Stimulated activated CD8-positive, alpha-beta memory T cell treated with anti-CD3 and anti-CD28 coated beads, Interleukin-4, amount 100 ng/mL, for 48 hours (primary cell): ENCODE measurements around the gene ZAR1.
"Not testable (repeated sequence)": the region's sequence is repeated elsewhere in the genome, so short reads cannot be mapped to it uniquely, and the experiment has no call there.

Experiments used
- DNase-seq: peaks from one replicate; pipeline ENCODE4 v3.0.0-alpha.2; 2020

ZAR1 gene

GRCh38 chr4:48490012-48490679 is at the start of gene ZAR1:
TSS of gene ZAR1 (plus strand) at chr4:48490252. CDS start at chr4:48490292, 40 bp downstream.
- DNase-seq: no peak

GRCh38 chr4:48440914-48441313 is 49.1 kb upstream of the ZAR1 start:
- DNase-seq: not testable (repeated sequence)

- DNase-seq: no peak
Measured at GRCh38 chr4:48445704-48446103, 44.3 kb upstream of the ZAR1 start.

GRCh38 chr4:48446642-48447041 is 43.4 kb upstream of the ZAR1 start:
- no peak for DNase-seq

GRCh38 chr4:48449151-48449550 is 40.9 kb upstream of the ZAR1 start:
- no peak for DNase-seq

- DNase-seq: no peak
Measured at GRCh38 chr4:48450740-48451139, 39.3 kb upstream of the ZAR1 start.

- not testable (repeated sequence) for DNase-seq
Measured at GRCh38 chr4:48451656-48452055, 38.4 kb upstream of the ZAR1 start.

GRCh38 chr4:48454591-48454990 is 35.5 kb upstream of the ZAR1 start:
- DNase-seq: no peak

- DNase-seq: no peak
Measured at GRCh38 chr4:48461000-48461399, 29.1 kb upstream of the ZAR1 start.

- no peak for DNase-seq
Measured at GRCh38 chr4:48462363-48462762, 27.7 kb upstream of the ZAR1 start.

GRCh38 chr4:48467442-48467841 is 22.6 kb upstream of the ZAR1 start:
- no peak for DNase-seq

GRCh38 chr4:48467891-48468290 is 22.2 kb upstream of the ZAR1 start:
- no peak for DNase-seq

- no peak for DNase-seq
Measured at GRCh38 chr4:48470137-48470536, 19.9 kb upstream of the ZAR1 start.

GRCh38 chr4:48470570-48470969 is 19.5 kb upstream of the ZAR1 start:
- no peak for DNase-seq

GRCh38 chr4:48472794-48473193 is 17.3 kb upstream of the ZAR1 start:
- no peak for DNase-seq

- DNase-seq: no peak
Measured at GRCh38 chr4:48475770-48476169, 14.3 kb upstream of the ZAR1 start.

GRCh38 chr4:48478273-48478672 is 11.8 kb upstream of the ZAR1 start:
- DNase-seq: no peak

- DNase-seq: no peak
Measured at GRCh38 chr4:48481581-48481980, 8.5 kb upstream of the ZAR1 start.

GRCh38 chr4:48483006-48483776 is 6.9 kb upstream of the ZAR1 start, which contains the start of gene SLC10A4:
TSS of gene SLC10A4 (plus strand) at chr4:48483343. CDS start at chr4:48483562, 219 bp downstream.
- no peak for DNase-seq

- no peak for DNase-seq
Measured at GRCh38 chr4:48483777-48484493, 6.1 kb upstream of the ZAR1 start.

GRCh38 chr4:48484494-48485168 is 5.4 kb upstream of the ZAR1 start:
- DNase-seq: no peak

- no peak for DNase-seq
Measured at GRCh38 chr4:48489683-48490011, 405 bp upstream of the ZAR1 start.
